ENCODE results near the gene TNFRSF14. TPM values are rescaled to one million over a fixed set of nuclear protein-coding genes. Genes with fewer than 3 reads are reported as not detected.

TNFRSF14 gene
- total RNA-seq, 1 experiment from 2014 or later, result 303 TPM

- in situ Hi-C loops (cut with HindIII; ENCODE audit: low pct_unique_long_range_greater_than_20kb, low sequenced_read_pairs), result no loop called here
- DNase-seq (ENCODE audit: low read depth, low spot score), result no peak
Observed at GRCh38 chr1:2588661-2589430, 32.7 kb downstream of the TNFRSF14 start.

GRCh38 chr1:2589431-2590232, 33.5 kb downstream of the TNFRSF14 start:
- in situ Hi-C loops (cut with HindIII; ENCODE audit: low pct_unique_long_range_greater_than_20kb, low sequenced_read_pairs), result no loop called here
- DNase-seq (ENCODE audit: low read depth, low spot score), result no peak

- in situ Hi-C loops (cut with HindIII; ENCODE audit: low pct_unique_long_range_greater_than_20kb, low sequenced_read_pairs), result no loop called here
- DNase-seq (ENCODE audit: low read depth, low spot score), result no peak
Observed at GRCh38 chr1:2590233-2591141, 34.3 kb downstream of the TNFRSF14 start.

GRCh38 chr1:2591233-2591580, 35.0 kb downstream of the TNFRSF14 start:
- in situ Hi-C loops (cut with HindIII; ENCODE audit: low pct_unique_long_range_greater_than_20kb, low sequenced_read_pairs), result no loop called here
- no peak for DNase-seq (ENCODE audit: low read depth, low spot score)

GRCh38 chr1:2591581-2592261, 35.5 kb downstream of the TNFRSF14 start:
- in situ Hi-C loops (cut with HindIII; ENCODE audit: low pct_unique_long_range_greater_than_20kb, low sequenced_read_pairs), result no loop called here
- no peak for DNase-seq (ENCODE audit: low read depth, low spot score)

GRCh38 chr1:2592672-2593071, 36.5 kb downstream of the TNFRSF14 start:
- DNase-seq (ENCODE audit: low read depth, low spot score), result no peak
- in situ Hi-C loops (cut with HindIII; ENCODE audit: low pct_unique_long_range_greater_than_20kb, low sequenced_read_pairs), result no loop called here

GRCh38 chr1:2593251-2593878, 37.2 kb downstream of the TNFRSF14 start:
- in situ Hi-C loops (cut with HindIII; ENCODE audit: low pct_unique_long_range_greater_than_20kb, low sequenced_read_pairs), result no loop called here

GRCh38 chr1:2594001-2594640, 38.0 kb downstream of the TNFRSF14 start:
- DNase-seq (ENCODE audit: low read depth, low spot score), result no peak

More at GRCh38 chr1:2593251-2593878, 37.2 kb downstream of the TNFRSF14 start:
- no peak for DNase-seq (ENCODE audit: low read depth, low spot score)

GRCh38 chr1:2594641-2595131, 38.5 kb downstream of the TNFRSF14 start:
- in situ Hi-C loops (cut with HindIII; ENCODE audit: low pct_unique_long_range_greater_than_20kb, low sequenced_read_pairs), result no loop called here
- no peak for DNase-seq (ENCODE audit: low read depth, low spot score)

More at GRCh38 chr1:2594001-2594640, 38.0 kb downstream of the TNFRSF14 start:
- in situ Hi-C loops (cut with HindIII; ENCODE audit: low pct_unique_long_range_greater_than_20kb, low sequenced_read_pairs), result no loop called here

GRCh38 chr1:2595261-2595811, 39.2 kb downstream of the TNFRSF14 start:
- in situ Hi-C loops (cut with HindIII; ENCODE audit: low pct_unique_long_range_greater_than_20kb, low sequenced_read_pairs), result no loop called here
- no peak for DNase-seq (ENCODE audit: low read depth, low spot score)

GRCh38 chr1:2595812-2596529, 39.8 kb downstream of the TNFRSF14 start:
- DNase-seq (ENCODE audit: low read depth, low spot score), result no peak
- in situ Hi-C loops (cut with HindIII; ENCODE audit: low pct_unique_long_range_greater_than_20kb, low sequenced_read_pairs), result no loop called here

GRCh38 chr1:2596530-2597333, 40.6 kb downstream of the TNFRSF14 start:
- in situ Hi-C loops (cut with HindIII; ENCODE audit: low pct_unique_long_range_greater_than_20kb, low sequenced_read_pairs), result no loop called here
- DNase-seq (ENCODE audit: low read depth, low spot score), result no peak

GRCh38 chr1:2597441-2598328, 41.5 kb downstream of the TNFRSF14 start:
- in situ Hi-C loops (cut with HindIII; ENCODE audit: low pct_unique_long_range_greater_than_20kb, low sequenced_read_pairs), result no loop called here
- DNase-seq (ENCODE audit: low read depth, low spot score), result no peak

- DNase-seq (ENCODE audit: low read depth, low spot score), result no peak
- in situ Hi-C loops (cut with HindIII; ENCODE audit: low pct_unique_long_range_greater_than_20kb, low sequenced_read_pairs), result no loop called here
Observed at GRCh38 chr1:2598329-2598931, 42.3 kb downstream of the TNFRSF14 start.
